HG03442 (cell line): ENCODE measurements around the gene FGFR3.

Source experiments
- ATAC-seq: cut with Tn5 transposase; IDR thresholded peaks from one replicate; pipeline ENCODE4 v1.9.1; 2021; ENCODE audit warnings: mild to moderate bottlenecking, moderate library complexity; ENCODE audit not compliant: unreplicated experiment

FGFR3 gene

GRCh38 chr4:1756079-1756478 is 37.0 kb upstream of the FGFR3 start:
- ATAC-seq: no peak

- no peak for ATAC-seq
These were observed 36.0 kb upstream of the FGFR3 start for GRCh38 chr4:1756893-1757779.

GRCh38 chr4:1757836-1758235 is 35.3 kb upstream of the FGFR3 start:
- ATAC-seq: no peak

GRCh38 chr4:1758306-1759121 is 34.6 kb upstream of the FGFR3 start:
- ATAC-seq: no peak

GRCh38 chr4:1759170-1759817 is 33.8 kb upstream of the FGFR3 start:
- no peak for ATAC-seq

- ATAC-seq: no peak
These were observed 33.3 kb upstream of the FGFR3 start for GRCh38 chr4:1759818-1760223.

- ATAC-seq: no peak
These were observed 32.5 kb upstream of the FGFR3 start for GRCh38 chr4:1760521-1761071.

- ATAC-seq: no peak
These were observed 31.9 kb upstream of the FGFR3 start for GRCh38 chr4:1761130-1761689.

- no peak for ATAC-seq
These were observed 30.7 kb upstream of the FGFR3 start for GRCh38 chr4:1762264-1763010.

- ATAC-seq: no peak
These were observed 30.0 kb upstream of the FGFR3 start for GRCh38 chr4:1763070-1763549.

GRCh38 chr4:1763550-1764080 is 29.5 kb upstream of the FGFR3 start:
- no peak for ATAC-seq

GRCh38 chr4:1764670-1765069 is 28.4 kb upstream of the FGFR3 start:
- no peak for ATAC-seq

- ATAC-seq: no peak
These were observed 27.6 kb upstream of the FGFR3 start for GRCh38 chr4:1765409-1766072.

- ATAC-seq: no peak
These were observed 26.7 kb upstream of the FGFR3 start for GRCh38 chr4:1766106-1767060.

GRCh38 chr4:1767061-1767769 is 25.9 kb upstream of the FGFR3 start:
- ATAC-seq: no peak

GRCh38 chr4:1767770-1768366 is 25.2 kb upstream of the FGFR3 start:
- no peak for ATAC-seq
